GM23338 (cell line): ENCODE results near the gene PLCL1. TPM values are rescaled to one million over a fixed set of nuclear protein-coding genes. Genes with fewer than 3 reads are reported as not detected.

ENCODE experiments used
- ATAC-seq: fragments of 200-7000 bp; cut with Tn5 transposase; 3 replicates; pipeline ENCODE4 v1.9.1; 2020
- DNase-seq: peaks from one replicate; pipeline ENCODE4 v3.0.0-alpha.2; 2015; ENCODE audit warnings: low spot score
- H2AFZ ChIP-seq: fragments of 200-600 bp; sonication (generic); 2 replicates; pipeline ENCODE4 v1.8.0; 2016; ENCODE audit warnings: antibody characterized with exemption, mild to moderate bottlenecking, moderate library complexity
- H3F3A ChIP-seq: fragments of 200-600 bp; sonication (generic); replicated peaks from 2 replicates; pipeline ENCODE4 v1.8.0; 2017; ENCODE audit warnings: antibody characterized with exemption, mixed run types, low read depth
- H3K27ac ChIP-seq: fragments of 200-600 bp; sonication (generic); 2 replicates; pipeline ENCODE4 v1.6.1; 2016; ENCODE audit warnings: low read depth
- H3K27me3 ChIP-seq: fragments of 200-600 bp; sonication (generic); 2 replicates; pipeline ENCODE4 v1.8.0; 2016; ENCODE audit warnings: mild to moderate bottlenecking, mixed run types, moderate library complexity; ENCODE audit not compliant: insufficient read depth
- H3K36me3 ChIP-seq: fragments of 200-600 bp; sonication (generic); 2 replicates; pipeline ENCODE4 v1.8.0; 2016; ENCODE audit warnings: mild to moderate bottlenecking; ENCODE audit not compliant: insufficient read depth
- H3K4me1 ChIP-seq: fragments of 200-600 bp; sonication (generic); 2 replicates; pipeline ENCODE4 v1.8.0; 2016; ENCODE audit warnings: mild to moderate bottlenecking, moderate library complexity; ENCODE audit not compliant: insufficient read depth
- H3K4me2 ChIP-seq: fragments of 200-600 bp; sonication (generic); 2 replicates; pipeline ENCODE4 v1.7.1; 2017; ENCODE audit warnings: mixed run types
- H3K4me3 ChIP-seq: fragments of 200-600 bp; sonication (generic); 2 replicates; pipeline ENCODE4 v1.6.1; 2016; ENCODE audit warnings: mixed run types
- H3K79me2 ChIP-seq: fragments of 200-600 bp; sonication (generic); replicated peaks from 2 replicates; pipeline ENCODE4 v1.8.0; 2017; ENCODE audit warnings: mild to moderate bottlenecking; ENCODE audit not compliant: insufficient read depth
- H3K9me2 ChIP-seq: fragments of 200-600 bp; sonication (generic); 2 replicates; pipeline ENCODE4 v1.8.0; 2017; ENCODE audit not compliant: insufficient read depth
- H4K20me1 ChIP-seq: fragments of 200-600 bp; sonication (generic); replicated peaks from 2 replicates; pipeline ENCODE4 v1.8.0; 2017; ENCODE audit warnings: mild to moderate bottlenecking; ENCODE audit not compliant: insufficient read depth
- H3K27ac Mint-ChIP-seq: 2 replicates; pipeline ENCODE4 v1.8.0; 2020; ENCODE audit warnings: inconsistent platforms, mild to moderate bottlenecking, moderate library complexity, mixed read lengths
- H3K27me3 Mint-ChIP-seq: 3 replicates; pipeline ENCODE4 v1.8.0; 2022; ENCODE audit warnings: low read depth, mild to moderate bottlenecking, moderate library complexity, mixed read lengths, inconsistent platforms; ENCODE audit not compliant: insufficient read depth, poor library complexity
- H3K36me3 Mint-ChIP-seq: 3 replicates; pipeline ENCODE4 v1.8.0; 2021; ENCODE audit warnings: low read depth, mild to moderate bottlenecking, inconsistent platforms, moderate library complexity, mixed read lengths
- H3K4me1 Mint-ChIP-seq: 3 replicates; pipeline ENCODE4 v1.8.0; 2020; ENCODE audit warnings: mild to moderate bottlenecking, inconsistent platforms, mixed read lengths
- H3K4me3 Mint-ChIP-seq: 3 replicates; pipeline ENCODE4 v1.8.0; 2021; ENCODE audit warnings: moderate library complexity, mild to moderate bottlenecking, inconsistent platforms, mixed read lengths
- H3K9me3 Mint-ChIP-seq: 3 replicates; pipeline ENCODE4 v1.8.0; 2020; ENCODE audit warnings: moderate library complexity, mild to moderate bottlenecking, inconsistent platforms, mixed read lengths
- CREB1 ChIP-seq: fragments of 250-450 bp; sonication (Bioruptor Pico); IDR thresholded peaks from 2 replicates; pipeline ENCODE4 v1.5.0; 2020; ENCODE audit warnings: low read depth, mild to moderate bottlenecking, moderate library complexity
- EZH2 ChIP-seq: fragments of 200-600 bp; sonication (generic); IDR thresholded peaks from one replicate; pipeline ENCODE4 v1.8.0; 2017; ENCODE audit warnings: antibody characterized with exemption, mild to moderate bottlenecking, low read depth; ENCODE audit not compliant: unreplicated experiment
- EZH2phosphoT487 ChIP-seq: fragments of 200-600 bp; sonication (generic); IDR thresholded peaks from one replicate; pipeline ENCODE4 v1.8.1; 2018; ENCODE audit warnings: antibody characterized with exemption; ENCODE audit not compliant: unreplicated experiment
- JUNB ChIP-seq: IDR thresholded peaks from one replicate; pipeline ENCODE4 v1.6.1; 2016; ENCODE audit warnings: antibody characterized with exemption; ENCODE audit not compliant: unreplicated experiment
- NANOG ChIP-seq: IDR thresholded peaks from 2 replicates; pipeline ENCODE4 v1.6.1; 2016; ENCODE audit warnings: antibody characterized with exemption, borderline replicate concordance
- POLR2AphosphoS5 ChIP-seq: IDR thresholded peaks from 2 replicates; pipeline ENCODE4 v1.6.1; 2016; ENCODE audit warnings: antibody characterized with exemption, low read depth
- STAT1 ChIP-seq: IDR thresholded peaks from one replicate; pipeline ENCODE4 v1.6.1; 2016; ENCODE audit warnings: antibody characterized with exemption; ENCODE audit not compliant: unreplicated experiment
- ZNF114 ChIP-seq: fragments of 250-450 bp; sonication (Bioruptor Pico); IDR thresholded peaks from 2 replicates; pipeline ENCODE4 v1.5.0; 2020; ENCODE audit warnings: mild to moderate bottlenecking, moderate library complexity
- ZNF331 ChIP-seq: fragments of 250-450 bp; sonication (Bioruptor Pico); IDR thresholded peaks from 2 replicates; pipeline ENCODE4 v1.5.0; 2020; ENCODE audit warnings: low read depth, mild to moderate bottlenecking, moderate library complexity
- polyA plus RNA-seq: library from polyadenylated mRNA; unstranded; fragments of >200 nt; fragmentation: Nextera tagmentation; extraction: Ambion mirVana; gene quantifications from 2 replicates; pipeline ENCODE4 v1.2.1, GENCODE V29; 2016
- total RNA-seq: library from RNA; depleted of rRNA; stranded (reverse); fragments of >200 nt; shearing (Covaris generic); gene quantifications from 2 replicates; pipeline ENCODE4 v1.2.3, GENCODE V29; 2014
- TF ChIP-seq, protein P1 (sequence below): IDR thresholded peaks from one replicate; pipeline ENCODE4 v1.6.1; 2018; ENCODE audit warnings: antibody characterized with exemption; ENCODE audit not compliant: unreplicated experiment
- TF ChIP-seq, protein P2 (sequence below): IDR thresholded peaks from 2 replicates; pipeline ENCODE4 v1.6.1; 2016; ENCODE audit warnings: antibody characterized with exemption
- TF ChIP-seq, protein P3 (sequence below), 2 experiments: fragments of 200-600 bp in 1 of 2; sonication (generic) in 1 of 2; conservative IDR thresholded peaks; 2 replicates each; pipeline versions ENCODE4 v1.5.1 to v1.6.1; 2016 to 2017; ENCODE audit warnings: antibody characterized with exemption in 2 of 2, low read depth in 2 of 2, mild to moderate bottlenecking in 2 of 2, moderate library complexity in 1 of 2
- TF ChIP-seq, protein P4 (sequence below): fragments of 250-450 bp; sonication (Bioruptor Pico); IDR thresholded peaks from 2 replicates; pipeline ENCODE4 v1.5.0; 2020; ENCODE audit warnings: mild to moderate bottlenecking, moderate library complexity

PLCL1 gene
- total and polyA plus RNA-seq, 2 experiments from 2014 or later = not detected

DNA sequence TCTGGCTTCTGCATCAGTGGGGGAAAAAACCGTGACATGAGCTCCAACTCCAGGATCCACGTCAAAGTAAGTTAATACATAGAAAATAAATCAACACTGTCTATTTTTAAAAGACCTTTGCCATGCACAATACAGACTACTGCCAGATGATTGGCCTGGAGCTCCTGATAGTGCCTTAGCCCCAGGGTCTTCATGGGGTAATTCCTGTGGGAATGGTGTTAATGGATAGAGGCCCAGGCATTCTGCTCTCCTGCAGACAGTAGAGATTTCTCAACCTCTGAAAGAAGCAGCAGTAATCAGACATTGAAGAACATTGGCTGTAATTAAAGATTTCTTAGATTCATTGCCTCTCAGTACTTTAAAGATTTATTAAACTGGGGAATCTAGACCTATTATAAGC is 4.3 kb upstream of the PLCL1 start (continued):
- TF ChIP-seq STAT1 = no peak
- no peak for TF ChIP-seq EZH2phosphoT487

DNA sequence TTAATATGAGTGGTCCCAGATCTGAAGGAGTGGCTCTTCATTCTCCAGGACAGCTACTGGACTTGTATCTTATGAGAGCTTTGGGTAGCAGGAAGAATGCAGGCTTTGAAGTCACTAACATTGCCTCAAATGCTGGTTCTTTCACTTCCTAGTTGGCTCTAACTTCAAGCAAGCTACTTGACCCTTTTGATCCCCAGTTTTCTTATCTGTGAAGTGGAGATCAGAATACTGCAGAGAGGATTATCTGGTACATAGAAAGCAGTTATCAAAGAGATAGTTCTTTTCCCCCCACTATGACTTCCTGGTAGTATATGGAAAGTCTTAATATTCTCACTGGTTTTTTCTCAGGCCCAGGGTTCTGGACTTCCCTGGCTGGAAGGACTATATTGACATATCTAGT is 3.4 kb upstream of the PLCL1 start:
- H3K27me3 ChIP-seq = peaks cover 26% of the 10 kb centered on the region
- no peaks in the 10 kb centered on the region for H3K36me3 Mint-ChIP-seq
- no peaks in the 10 kb centered on the region for H3K9me2 ChIP-seq
- no peak overlapping the region for H3K4me3 Mint-ChIP-seq
- no peaks in the 10 kb centered on the region; the same call in 1 of the 2 replicates for H3F3A ChIP-seq
- TF ChIP-seq, protein P1, sequence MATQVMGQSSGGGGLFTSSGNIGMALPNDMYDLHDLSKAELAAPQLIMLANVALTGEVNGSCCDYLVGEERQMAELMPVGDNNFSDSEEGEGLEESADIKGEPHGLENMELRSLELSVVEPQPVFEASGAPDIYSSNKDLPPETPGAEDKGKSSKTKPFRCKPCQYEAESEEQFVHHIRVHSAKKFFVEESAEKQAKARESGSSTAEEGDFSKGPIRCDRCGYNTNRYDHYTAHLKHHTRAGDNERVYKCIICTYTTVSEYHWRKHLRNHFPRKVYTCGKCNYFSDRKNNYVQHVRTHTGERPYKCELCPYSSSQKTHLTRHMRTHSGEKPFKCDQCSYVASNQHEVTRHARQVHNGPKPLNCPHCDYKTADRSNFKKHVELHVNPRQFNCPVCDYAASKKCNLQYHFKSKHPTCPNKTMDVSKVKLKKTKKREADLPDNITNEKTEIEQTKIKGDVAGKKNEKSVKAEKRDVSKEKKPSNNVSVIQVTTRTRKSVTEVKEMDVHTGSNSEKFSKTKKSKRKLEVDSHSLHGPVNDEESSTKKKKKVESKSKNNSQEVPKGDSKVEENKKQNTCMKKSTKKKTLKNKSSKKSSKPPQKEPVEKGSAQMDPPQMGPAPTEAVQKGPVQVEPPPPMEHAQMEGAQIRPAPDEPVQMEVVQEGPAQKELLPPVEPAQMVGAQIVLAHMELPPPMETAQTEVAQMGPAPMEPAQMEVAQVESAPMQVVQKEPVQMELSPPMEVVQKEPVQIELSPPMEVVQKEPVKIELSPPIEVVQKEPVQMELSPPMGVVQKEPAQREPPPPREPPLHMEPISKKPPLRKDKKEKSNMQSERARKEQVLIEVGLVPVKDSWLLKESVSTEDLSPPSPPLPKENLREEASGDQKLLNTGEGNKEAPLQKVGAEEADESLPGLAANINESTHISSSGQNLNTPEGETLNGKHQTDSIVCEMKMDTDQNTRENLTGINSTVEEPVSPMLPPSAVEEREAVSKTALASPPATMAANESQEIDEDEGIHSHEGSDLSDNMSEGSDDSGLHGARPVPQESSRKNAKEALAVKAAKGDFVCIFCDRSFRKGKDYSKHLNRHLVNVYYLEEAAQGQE = no peak
- TF ChIP-seq, protein P2, sequence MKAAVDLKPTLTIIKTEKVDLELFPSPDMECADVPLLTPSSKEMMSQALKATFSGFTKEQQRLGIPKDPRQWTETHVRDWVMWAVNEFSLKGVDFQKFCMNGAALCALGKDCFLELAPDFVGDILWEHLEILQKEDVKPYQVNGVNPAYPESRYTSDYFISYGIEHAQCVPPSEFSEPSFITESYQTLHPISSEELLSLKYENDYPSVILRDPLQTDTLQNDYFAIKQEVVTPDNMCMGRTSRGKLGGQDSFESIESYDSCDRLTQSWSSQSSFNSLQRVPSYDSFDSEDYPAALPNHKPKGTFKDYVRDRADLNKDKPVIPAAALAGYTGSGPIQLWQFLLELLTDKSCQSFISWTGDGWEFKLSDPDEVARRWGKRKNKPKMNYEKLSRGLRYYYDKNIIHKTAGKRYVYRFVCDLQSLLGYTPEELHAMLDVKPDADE = no peak
- TF ChIP-seq ZNF114 (no peak), JUNB (no peak), CREB1 (CRISPR knock-in tag) (no peak), EZH2 (no peak), ZNF331 (CRISPR knock-in tag) (no peak), STAT1 (no peak), POLR2AphosphoS5 (no peak), EZH2phosphoT487 (no peak), NANOG (no peak)
- TF ChIP-seq, protein P3, sequence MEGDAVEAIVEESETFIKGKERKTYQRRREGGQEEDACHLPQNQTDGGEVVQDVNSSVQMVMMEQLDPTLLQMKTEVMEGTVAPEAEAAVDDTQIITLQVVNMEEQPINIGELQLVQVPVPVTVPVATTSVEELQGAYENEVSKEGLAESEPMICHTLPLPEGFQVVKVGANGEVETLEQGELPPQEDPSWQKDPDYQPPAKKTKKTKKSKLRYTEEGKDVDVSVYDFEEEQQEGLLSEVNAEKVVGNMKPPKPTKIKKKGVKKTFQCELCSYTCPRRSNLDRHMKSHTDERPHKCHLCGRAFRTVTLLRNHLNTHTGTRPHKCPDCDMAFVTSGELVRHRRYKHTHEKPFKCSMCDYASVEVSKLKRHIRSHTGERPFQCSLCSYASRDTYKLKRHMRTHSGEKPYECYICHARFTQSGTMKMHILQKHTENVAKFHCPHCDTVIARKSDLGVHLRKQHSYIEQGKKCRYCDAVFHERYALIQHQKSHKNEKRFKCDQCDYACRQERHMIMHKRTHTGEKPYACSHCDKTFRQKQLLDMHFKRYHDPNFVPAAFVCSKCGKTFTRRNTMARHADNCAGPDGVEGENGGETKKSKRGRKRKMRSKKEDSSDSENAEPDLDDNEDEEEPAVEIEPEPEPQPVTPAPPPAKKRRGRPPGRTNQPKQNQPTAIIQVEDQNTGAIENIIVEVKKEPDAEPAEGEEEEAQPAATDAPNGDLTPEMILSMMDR (conservative IDR thresholded peaks at IDR 0.05; ENCODE audit: low read depth in 2 of 2) = no peak
- TF ChIP-seq, protein P4, sequence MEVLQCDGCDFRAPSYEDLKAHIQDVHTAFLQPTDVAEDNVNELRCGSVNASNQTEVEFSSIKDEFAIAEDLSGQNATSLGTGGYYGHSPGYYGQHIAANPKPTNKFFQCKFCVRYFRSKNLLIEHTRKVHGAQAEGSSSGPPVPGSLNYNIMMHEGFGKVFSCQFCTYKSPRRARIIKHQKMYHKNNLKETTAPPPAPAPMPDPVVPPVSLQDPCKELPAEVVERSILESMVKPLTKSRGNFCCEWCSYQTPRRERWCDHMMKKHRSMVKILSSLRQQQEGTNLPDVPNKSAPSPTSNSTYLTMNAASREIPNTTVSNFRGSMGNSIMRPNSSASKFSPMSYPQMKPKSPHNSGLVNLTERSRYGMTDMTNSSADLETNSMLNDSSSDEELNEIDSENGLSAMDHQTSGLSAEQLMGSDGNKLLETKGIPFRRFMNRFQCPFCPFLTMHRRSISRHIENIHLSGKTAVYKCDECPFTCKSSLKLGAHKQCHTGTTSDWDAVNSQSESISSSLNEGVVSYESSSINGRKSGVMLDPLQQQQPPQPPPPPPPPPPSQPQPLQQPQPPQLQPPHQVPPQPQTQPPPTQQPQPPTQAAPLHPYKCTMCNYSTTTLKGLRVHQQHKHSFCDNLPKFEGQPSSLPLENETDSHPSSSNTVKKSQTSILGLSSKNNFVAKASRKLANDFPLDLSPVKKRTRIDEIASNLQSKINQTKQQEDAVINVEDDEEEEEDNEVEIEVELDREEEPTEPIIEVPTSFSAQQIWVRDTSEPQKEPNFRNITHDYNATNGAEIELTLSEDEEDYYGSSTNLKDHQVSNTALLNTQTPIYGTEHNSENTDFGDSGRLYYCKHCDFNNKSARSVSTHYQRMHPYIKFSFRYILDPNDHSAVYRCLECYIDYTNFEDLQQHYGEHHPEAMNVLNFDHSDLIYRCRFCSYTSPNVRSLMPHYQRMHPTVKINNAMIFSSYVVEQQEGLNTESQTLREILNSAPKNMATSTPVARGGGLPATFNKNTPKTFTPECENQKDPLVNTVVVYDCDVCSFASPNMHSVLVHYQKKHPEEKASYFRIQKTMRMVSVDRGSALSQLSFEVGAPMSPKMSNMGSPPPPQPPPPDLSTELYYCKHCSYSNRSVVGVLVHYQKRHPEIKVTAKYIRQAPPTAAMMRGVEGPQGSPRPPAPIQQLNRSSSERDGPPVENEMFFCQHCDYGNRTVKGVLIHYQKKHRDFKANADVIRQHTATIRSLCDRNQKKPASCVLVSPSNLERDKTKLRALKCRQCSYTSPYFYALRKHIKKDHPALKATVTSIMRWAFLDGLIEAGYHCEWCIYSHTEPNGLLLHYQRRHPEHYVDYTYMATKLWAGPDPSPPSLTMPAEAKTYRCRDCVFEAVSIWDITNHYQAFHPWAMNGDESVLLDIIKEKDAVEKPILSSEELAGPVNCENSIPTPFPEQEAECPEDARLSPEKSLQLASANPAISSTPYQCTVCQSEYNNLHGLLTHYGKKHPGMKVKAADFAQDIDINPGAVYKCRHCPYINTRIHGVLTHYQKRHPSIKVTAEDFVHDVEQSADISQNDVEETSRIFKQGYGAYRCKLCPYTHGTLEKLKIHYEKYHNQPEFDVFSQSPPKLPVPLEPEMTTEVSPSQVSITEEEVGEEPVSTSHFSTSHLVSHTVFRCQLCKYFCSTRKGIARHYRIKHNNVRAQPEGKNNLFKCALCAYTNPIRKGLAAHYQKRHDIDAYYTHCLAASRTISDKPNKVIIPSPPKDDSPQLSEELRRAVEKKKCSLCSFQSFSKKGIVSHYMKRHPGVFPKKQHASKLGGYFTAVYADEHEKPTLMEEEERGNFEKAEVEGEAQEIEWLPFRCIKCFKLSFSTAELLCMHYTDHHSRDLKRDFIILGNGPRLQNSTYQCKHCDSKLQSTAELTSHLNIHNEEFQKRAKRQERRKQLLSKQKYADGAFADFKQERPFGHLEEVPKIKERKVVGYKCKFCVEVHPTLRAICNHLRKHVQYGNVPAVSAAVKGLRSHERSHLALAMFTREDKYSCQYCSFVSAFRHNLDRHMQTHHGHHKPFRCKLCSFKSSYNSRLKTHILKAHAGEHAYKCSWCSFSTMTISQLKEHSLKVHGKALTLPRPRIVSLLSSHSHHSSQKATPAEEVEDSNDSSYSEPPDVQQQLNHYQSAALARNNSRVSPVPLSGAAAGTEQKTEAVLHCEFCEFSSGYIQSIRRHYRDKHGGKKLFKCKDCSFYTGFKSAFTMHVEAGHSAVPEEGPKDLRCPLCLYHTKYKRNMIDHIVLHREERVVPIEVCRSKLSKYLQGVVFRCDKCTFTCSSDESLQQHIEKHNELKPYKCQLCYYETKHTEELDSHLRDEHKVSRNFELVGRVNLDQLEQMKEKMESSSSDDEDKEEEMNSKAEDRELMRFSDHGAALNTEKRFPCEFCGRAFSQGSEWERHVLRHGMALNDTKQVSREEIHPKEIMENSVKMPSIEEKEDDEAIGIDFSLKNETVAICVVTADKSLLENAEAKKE = no peak
- no peak overlapping the region for H2AFZ ChIP-seq
- no peak overlapping the region for H3K27ac ChIP-seq
- no peaks in the 10 kb centered on the region for H4K20me1 ChIP-seq
- no peak overlapping the region for H3K4me2 ChIP-seq
- H3K9me3 Mint-ChIP-seq = no peaks in the 10 kb centered on the region; the same call in 2 of the 3 replicates
- H3K79me2 ChIP-seq = no peaks in the 10 kb centered on the region
- no peak overlapping the region for H3K27ac Mint-ChIP-seq
- H3K36me3 ChIP-seq = no peaks in the 10 kb centered on the region
- peaks cover 21% of the 10 kb centered on the region for H3K27me3 Mint-ChIP-seq
- H3K4me1 Mint-ChIP-seq = peaks cover 11% of the 10 kb centered on the region
- H3K4me3 ChIP-seq = no peak overlapping the region
- no peak for DNase-seq
- peaks cover 12% of the 10 kb centered on the region for H3K4me1 ChIP-seq
- ATAC-seq = no peak
